Measurements from ENCODE around the gene TMEM179. TPM values are rescaled to one million over a fixed set of nuclear protein-coding genes. Genes with fewer than 3 reads are reported as not detected.

Gene TMEM179
- total RNA-seq, 2 donors from 2014 or later = 0.46 TPM; not detected in 1

DNA sequence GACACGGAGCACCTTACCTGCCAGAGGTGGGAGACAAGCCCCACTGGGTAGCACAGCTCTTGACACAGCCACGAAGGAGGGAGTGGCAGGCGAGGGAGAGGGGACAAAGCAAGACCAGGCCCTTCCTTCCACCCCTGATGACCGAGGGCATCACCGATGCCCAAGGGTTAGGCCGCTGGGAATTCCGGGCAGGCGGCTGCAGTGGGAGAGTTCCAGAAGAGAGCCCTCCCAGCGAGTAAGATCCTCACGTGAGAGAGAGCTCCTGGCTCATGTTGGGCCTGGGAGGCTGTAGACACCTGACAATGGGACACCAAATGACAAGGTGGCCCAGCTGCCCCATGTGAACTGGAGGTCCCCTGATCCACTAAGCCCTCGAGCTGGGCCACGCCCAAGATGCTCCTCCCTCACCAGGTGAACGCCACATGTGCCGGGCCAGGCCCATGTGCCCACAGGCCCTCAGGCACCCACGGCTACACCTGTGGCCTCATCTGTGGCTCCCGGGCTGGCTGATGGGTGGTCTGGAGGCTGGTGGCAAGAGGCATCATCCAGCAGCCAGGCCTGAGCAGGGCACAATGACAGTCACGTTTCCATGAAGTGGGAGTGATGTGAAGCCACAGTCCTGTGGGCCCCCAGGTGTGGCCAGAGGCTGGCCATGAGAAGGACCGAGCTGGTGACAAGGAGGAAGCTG, 57.1 kb downstream of the TMEM179 start:
- Mint-ChIP-seq H3K9me3 (no peaks in the 10 kb centered on the region), H3K4me3 (no peak overlapping the region), H3K36me3 (ENCODE audit: insufficient read depth in 2 of 2) (no peaks in the 10 kb centered on the region), H3K4me1 (ENCODE audit: low read depth) (no peaks in the 10 kb centered on the region), H3K27ac (no peak overlapping the region), H3K27me3 (ENCODE audit: low read depth) (peaks cover 6% of the 10 kb centered on the region)
- no peak for ATAC-seq (replicated peaks in 1 of 2)
- DNase-seq = no peak

DNA sequence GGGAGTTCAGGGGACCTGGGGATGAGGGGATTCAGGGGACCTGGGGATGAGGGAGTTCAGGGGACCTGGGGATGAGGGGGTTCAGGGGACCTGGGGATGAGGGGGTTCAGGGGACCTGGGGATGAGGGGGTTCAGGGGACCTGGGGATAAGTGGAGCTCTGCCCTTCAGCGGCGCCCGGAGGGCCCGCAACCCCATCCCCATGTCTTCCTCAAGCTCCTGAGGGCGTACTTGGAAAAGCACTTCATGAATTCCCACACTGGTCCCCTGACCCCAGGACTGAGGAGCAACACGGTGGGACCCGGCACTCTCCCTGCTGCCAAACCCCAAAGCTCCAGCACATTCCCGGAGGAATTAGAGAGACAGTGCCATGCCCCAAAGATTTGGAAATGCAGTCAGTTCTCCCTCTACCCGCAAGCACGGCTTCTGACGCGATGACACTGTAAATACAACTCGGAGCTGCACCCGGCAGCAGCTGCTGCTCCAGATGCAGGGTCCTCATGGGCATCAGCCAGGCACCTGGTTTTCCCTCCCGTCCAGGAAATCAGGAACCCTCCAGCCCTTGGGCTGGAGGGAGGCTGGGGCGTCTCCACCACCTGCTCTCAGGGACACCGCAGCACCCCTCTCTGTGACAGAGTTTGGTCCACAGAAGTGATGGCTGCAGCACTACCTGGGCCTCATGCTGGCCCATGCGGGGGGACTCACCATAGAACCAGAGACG, 57.8 kb downstream of the TMEM179 start:
- H3K36me3 Mint-ChIP-seq (ENCODE audit: insufficient read depth in 2 of 2) = no peaks in the 10 kb centered on the region
- H3K4me1 Mint-ChIP-seq (ENCODE audit: low read depth) = no peaks in the 10 kb centered on the region
- ATAC-seq (replicated peaks in 1 of 2) (no peak), DNase-seq (no peak)
- no peak overlapping the region for H3K27ac Mint-ChIP-seq
- no peaks in the 10 kb centered on the region for H3K9me3 Mint-ChIP-seq
- peaks cover 6% of the 10 kb centered on the region for H3K27me3 Mint-ChIP-seq (ENCODE audit: low read depth)
- no peak overlapping the region for H3K4me3 Mint-ChIP-seq

- no peaks in the 10 kb centered on the region for H3K36me3 Mint-ChIP-seq (ENCODE audit: insufficient read depth in 2 of 2)
Measured at GRCh38 chr14:104545942-104546501, 58.5 kb downstream of the TMEM179 start.

GRCh38 chr14:104545151-104545941, 59.2 kb downstream of the TMEM179 start:
- Mint-ChIP-seq H3K27me3 (ENCODE audit: low read depth) (peaks cover 6% of the 10 kb centered on the region), H3K4me1 (ENCODE audit: low read depth) (no peaks in the 10 kb centered on the region), H3K27ac (no peak overlapping the region), H3K9me3 (no peaks in the 10 kb centered on the region), H3K36me3 (ENCODE audit: insufficient read depth in 2 of 2) (no peaks in the 10 kb centered on the region), H3K4me3 (no peak overlapping the region)
- ATAC-seq (replicated peaks in 1 of 2) (no peak), DNase-seq (no peak)

More at GRCh38 chr14:104545942-104546501, 58.5 kb downstream of the TMEM179 start:
- DNase-seq (no peak), ATAC-seq (replicated peaks in 1 of 2) (no peak)
- H3K27ac Mint-ChIP-seq = no peak overlapping the region
- H3K27me3 Mint-ChIP-seq (ENCODE audit: low read depth) = peaks cover 6% of the 10 kb centered on the region
- no peak overlapping the region for H3K4me3 Mint-ChIP-seq
- no peaks in the 10 kb centered on the region for H3K9me3 Mint-ChIP-seq
- no peaks in the 10 kb centered on the region for H3K4me1 Mint-ChIP-seq (ENCODE audit: low read depth)

GRCh38 chr14:104544362-104544961, 60.1 kb downstream of the TMEM179 start:
- H3K27me3 Mint-ChIP-seq (ENCODE audit: low read depth) = peaks cover 6% of the 10 kb centered on the region
- no peak for DNase-seq
- H3K4me3 Mint-ChIP-seq = no peak overlapping the region
- H3K4me1 Mint-ChIP-seq (ENCODE audit: low read depth) = no peaks in the 10 kb centered on the region
- no peaks in the 10 kb centered on the region for H3K9me3 Mint-ChIP-seq
- no peak overlapping the region for H3K27ac Mint-ChIP-seq
- no peak for ATAC-seq (replicated peaks in 1 of 2)
- H3K36me3 Mint-ChIP-seq (ENCODE audit: insufficient read depth in 2 of 2) = no peaks in the 10 kb centered on the region

GRCh38 chr14:104542871-104543830, 61.4 kb downstream of the TMEM179 start:
- peaks cover 6% of the 10 kb centered on the region for H3K27me3 Mint-ChIP-seq (ENCODE audit: low read depth)
- no peaks in the 10 kb centered on the region for H3K4me1 Mint-ChIP-seq (ENCODE audit: low read depth)
- DNase-seq (no peak), ATAC-seq (replicated peaks in 1 of 2) (no peak)
- no peaks in the 10 kb centered on the region for H3K36me3 Mint-ChIP-seq (ENCODE audit: insufficient read depth in 2 of 2)
- H3K27ac Mint-ChIP-seq = no peak overlapping the region
- H3K4me3 Mint-ChIP-seq = no peak overlapping the region
- H3K9me3 Mint-ChIP-seq = no peaks in the 10 kb centered on the region

DNA sequence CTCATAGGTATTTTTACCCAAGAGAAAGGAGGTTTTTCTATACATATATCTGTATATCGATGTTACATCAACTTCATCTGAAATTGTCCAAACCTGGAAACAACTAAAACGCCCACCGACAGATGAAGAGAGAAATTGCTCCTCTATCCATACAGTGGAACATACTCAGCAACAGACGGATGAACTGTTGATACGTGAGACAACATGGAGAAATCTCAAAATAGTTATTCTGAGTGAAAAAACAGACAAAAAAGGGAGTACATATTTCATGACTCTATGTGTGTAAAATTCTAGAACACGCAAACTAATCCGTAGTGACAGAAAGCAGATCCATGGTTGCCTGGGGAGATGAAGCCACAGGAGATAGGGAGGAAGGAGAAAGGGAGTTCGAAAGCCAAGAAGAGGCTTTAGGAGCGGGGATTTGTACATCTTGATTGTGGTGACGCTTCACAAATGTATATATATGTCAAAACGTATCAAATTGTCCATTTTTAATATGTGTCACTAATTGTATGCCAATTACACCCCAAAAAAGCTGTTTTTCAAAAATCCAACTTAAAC, 62.6 kb downstream of the TMEM179 start:
- H3K27me3 Mint-ChIP-seq (ENCODE audit: low read depth) = peaks cover 6% of the 10 kb centered on the region
- DNase-seq (no peak), ATAC-seq (replicated peaks in 1 of 2) (no peak)
- no peaks in the 10 kb centered on the region for H3K36me3 Mint-ChIP-seq (ENCODE audit: insufficient read depth in 2 of 2)
- H3K9me3 Mint-ChIP-seq = no peaks in the 10 kb centered on the region
- no peaks in the 10 kb centered on the region for H3K4me1 Mint-ChIP-seq (ENCODE audit: low read depth)
- no peak overlapping the region for H3K4me3 Mint-ChIP-seq
- no peak overlapping the region for H3K27ac Mint-ChIP-seq

Other genes with a start within 250 kb of the TMEM179 start
- not detected for gene C14orf180, start 25.0 kb downstream of the TMEM179 start, total RNA-seq
- gene INF2, start 84.8 kb upstream of the TMEM179 start, total RNA-seq = 10 to 100 TPM; 37.6 to 38.8 TPM
- 1 to 10 TPM; 4.6 to 6.1 TPM for gene ADSS1, start 119.5 kb upstream of the TMEM179 start, total RNA-seq
- gene SIVA1, start 148.4 kb upstream of the TMEM179 start, total RNA-seq = 10 to 100 TPM; 72.9 TPM
- gene AKT1, start 191.0 kb upstream of the TMEM179 start, total RNA-seq = 100 to 1,000 TPM in 1 of 2 donors, 10 to 100 TPM in 1; 98.0 to 113 TPM
- gene ZBTB42, start 196.3 kb upstream of the TMEM179 start, total RNA-seq = 1 to 10 TPM; 2.5 to 3.0 TPM